KMS-11 (cell line): ENCODE data around the gene SPARCL1.

ENCODE experiments used
- H2AFZ ChIP-seq: fragments of 200-600 bp; sonication (generic); 2 replicates; pipeline ENCODE4 v1.6.1; 2016; ENCODE audit warnings: antibody characterized with exemption, mixed run types, low read depth
- H3K27ac ChIP-seq: fragments of 200-600 bp; sonication (generic); 2 replicates; pipeline ENCODE4 v1.6.1; 2016; ENCODE audit warnings: mild to moderate bottlenecking, mixed run types
- H3K27me3 ChIP-seq: fragments of 200-600 bp; sonication (generic); 2 replicates; pipeline ENCODE4 v1.6.1; 2017; ENCODE audit warnings: mild to moderate bottlenecking, low read depth, mixed run types, moderate library complexity; ENCODE audit not compliant: insufficient read depth
- H3K36me3 ChIP-seq: fragments of 200-600 bp; sonication (generic); 2 replicates; pipeline ENCODE4 v1.6.1; 2017; ENCODE audit warnings: mild to moderate bottlenecking, mixed run types; ENCODE audit not compliant: insufficient read depth
- H3K4me1 ChIP-seq: fragments of 200-600 bp; sonication (generic); 2 replicates; pipeline ENCODE4 v1.6.1; 2016; ENCODE audit warnings: mild to moderate bottlenecking, low read depth, mixed run types; ENCODE audit not compliant: poor library complexity, severe bottlenecking
- H3K4me2 ChIP-seq: fragments of 200-600 bp; sonication (generic); 2 replicates; pipeline ENCODE4 v1.7.0; 2016; ENCODE audit warnings: mild to moderate bottlenecking, mixed run types
- H3K4me3 ChIP-seq: fragments of 200-600 bp; sonication (generic); IDR thresholded peaks from 2 replicates; pipeline ENCODE4 v1.6.1; 2017; ENCODE audit warnings: low read depth, low read length, mixed read lengths; ENCODE audit not compliant: insufficient read depth
- H3K79me2 ChIP-seq: fragments of 200-600 bp; sonication (generic); 2 replicates; pipeline ENCODE4 v1.6.1; 2016; ENCODE audit warnings: low read depth, mixed run types; ENCODE audit not compliant: insufficient read depth
- H3K9ac ChIP-seq: fragments of 200-600 bp; sonication (generic); 2 replicates; pipeline ENCODE4 v1.6.1; 2016; ENCODE audit warnings: mild to moderate bottlenecking, mixed run types
- H4K20me1 ChIP-seq: fragments of 200-600 bp; sonication (generic); 2 replicates; pipeline ENCODE4 v1.6.1; 2016; ENCODE audit warnings: mild to moderate bottlenecking, mixed run types; ENCODE audit not compliant: insufficient read depth
- CTCF ChIP-seq: fragments of 200-600 bp; sonication (generic); conservative IDR thresholded peaks from 2 replicates; pipeline ENCODE4 v1.6.1; 2017; ENCODE audit warnings: low read depth, mild to moderate bottlenecking, antibody characterized with exemption, low read length, moderate library complexity, mixed read lengths

SPARCL1 gene

GRCh38 chr4:87505862-87506261, 23.3 kb downstream of the SPARCL1 start:
- no peak for TF ChIP-seq CTCF
- H3K4me3 ChIP-seq = no peak overlapping the region
- no peak overlapping the region for H2AFZ ChIP-seq

GRCh38 chr4:87502580-87503238, 26.5 kb downstream of the SPARCL1 start:
- no peak overlapping the region for H3K9ac ChIP-seq
- no peaks in the 10 kb centered on the region for H3K36me3 ChIP-seq
- no peaks in the 10 kb centered on the region for H4K20me1 ChIP-seq
- no peak overlapping the region for H3K4me3 ChIP-seq
- H3K27ac ChIP-seq = no peak overlapping the region
- TF ChIP-seq CTCF = no peak
- H3K4me2 ChIP-seq = no peak overlapping the region
- H3K79me2 ChIP-seq = no peaks in the 10 kb centered on the region
- H2AFZ ChIP-seq = no peak overlapping the region
- no peaks in the 10 kb centered on the region for H3K4me1 ChIP-seq
- no peaks in the 10 kb centered on the region for H3K27me3 ChIP-seq

More at GRCh38 chr4:87505862-87506261, 23.3 kb downstream of the SPARCL1 start:
- Histone ChIP-seq H3K4me1 (no peaks in the 10 kb centered on the region), H3K79me2 (no peaks in the 10 kb centered on the region), H3K27ac (no peak overlapping the region), H3K4me2 (no peak overlapping the region), H3K27me3 (no peaks in the 10 kb centered on the region), H4K20me1 (no peaks in the 10 kb centered on the region), H3K9ac (no peak overlapping the region), H3K36me3 (no peaks in the 10 kb centered on the region)

GRCh38 chr4:87500092-87500462, 29.1 kb downstream of the SPARCL1 start:
- Histone ChIP-seq H3K9ac (no peak overlapping the region), H3K4me3 (no peak overlapping the region), H3K27me3 (no peaks in the 10 kb centered on the region), H3K4me1 (no peaks in the 10 kb centered on the region), H4K20me1 (no peaks in the 10 kb centered on the region), H3K4me2 (no peak overlapping the region), H3K79me2 (no peaks in the 10 kb centered on the region), H3K27ac (no peak overlapping the region), H2AFZ (no peak overlapping the region), H3K36me3 (no peaks in the 10 kb centered on the region)
- no peak for TF ChIP-seq CTCF

GRCh38 chr4:87499403-87500091, 29.6 kb downstream of the SPARCL1 start:
- Histone ChIP-seq H3K4me3 (no peak overlapping the region), H4K20me1 (no peaks in the 10 kb centered on the region), H3K9ac (no peak overlapping the region), H3K79me2 (no peaks in the 10 kb centered on the region), H3K27me3 (no peaks in the 10 kb centered on the region), H3K4me2 (no peak overlapping the region), H3K27ac (no peak overlapping the region), H3K36me3 (no peaks in the 10 kb centered on the region), H2AFZ (no peak overlapping the region), H3K4me1 (no peaks in the 10 kb centered on the region)
- TF ChIP-seq CTCF = no peak
